ENCODE data around the gene FOXN3.
"Not testable (repeated sequence)": the region's sequence is repeated elsewhere in the genome, so short reads cannot be mapped to it uniquely, and the experiment has no call there.

The FOXN3 gene

GRCh38 chr14:89151693-89152092 lies 265.3 kb downstream of the FOXN3 start:
- not testable (repeated sequence) for DNase-seq

- no peak for DNase-seq
Measured at GRCh38 chr14:89146274-89146673, 270.8 kb downstream of the FOXN3 start.

GRCh38 chr14:89144642-89145041 lies 272.4 kb downstream of the FOXN3 start:
- no peak for DNase-seq

- no peak for DNase-seq
Measured at GRCh38 chr14:89144066-89144465, 273.0 kb downstream of the FOXN3 start.

GRCh38 chr14:89143595-89143994 lies 273.4 kb downstream of the FOXN3 start:
- no peak for DNase-seq

GRCh38 chr14:89142366-89142765 lies 274.7 kb downstream of the FOXN3 start:
- DNase-seq = no peak

GRCh38 chr14:89141862-89142261 lies 275.2 kb downstream of the FOXN3 start:
- no peak for DNase-seq

- DNase-seq = no peak
Measured at GRCh38 chr14:89140326-89140725, 276.7 kb downstream of the FOXN3 start.

GRCh38 chr14:89139404-89140247 lies 277.4 kb downstream of the FOXN3 start:
- no peak for DNase-seq

- no peak for DNase-seq
Measured at GRCh38 chr14:89138846-89139245, 278.2 kb downstream of the FOXN3 start.

GRCh38 chr14:89137526-89138163 lies 279.4 kb downstream of the FOXN3 start:
- DNase-seq = peak; percentile 31

GRCh38 chr14:89136587-89136986 lies 280.4 kb downstream of the FOXN3 start:
- no peak for DNase-seq

- DNase-seq = no peak
Measured at GRCh38 chr14:89134640-89135039, 282.4 kb downstream of the FOXN3 start.

GRCh38 chr14:89131004-89131750 lies 285.9 kb downstream of the FOXN3 start:
- no peak for DNase-seq

- DNase-seq = no peak
Measured at GRCh38 chr14:89129570-89129969, 287.5 kb downstream of the FOXN3 start.

GRCh38 chr14:89128311-89129026 lies 288.6 kb downstream of the FOXN3 start:
- DNase-seq = no peak

- no peak for DNase-seq
Measured at GRCh38 chr14:89126461-89126860, 290.6 kb downstream of the FOXN3 start.

GRCh38 chr14:89125216-89125615 lies 291.8 kb downstream of the FOXN3 start:
- no peak for DNase-seq

GRCh38 chr14:89123851-89124250 lies 293.2 kb downstream of the FOXN3 start:
- DNase-seq = no peak

GRCh38 chr14:89123215-89123614 lies 293.8 kb downstream of the FOXN3 start:
- no peak for DNase-seq

GRCh38 chr14:89121968-89122620 lies 294.9 kb downstream of the FOXN3 start:
- DNase-seq = no peak

GRCh38 chr14:89117012-89117411 lies 300.0 kb downstream of the FOXN3 start:
- DNase-seq = no peak
